ENCODE results near the gene NFASC. TPM values are rescaled to one million over a fixed set of nuclear protein-coding genes. Genes with fewer than 3 reads are reported as not detected.

NFASC gene
- polyA plus RNA-seq, 4 donors, result 12.1 to 40.5 (median 16.4) TPM

DNA sequence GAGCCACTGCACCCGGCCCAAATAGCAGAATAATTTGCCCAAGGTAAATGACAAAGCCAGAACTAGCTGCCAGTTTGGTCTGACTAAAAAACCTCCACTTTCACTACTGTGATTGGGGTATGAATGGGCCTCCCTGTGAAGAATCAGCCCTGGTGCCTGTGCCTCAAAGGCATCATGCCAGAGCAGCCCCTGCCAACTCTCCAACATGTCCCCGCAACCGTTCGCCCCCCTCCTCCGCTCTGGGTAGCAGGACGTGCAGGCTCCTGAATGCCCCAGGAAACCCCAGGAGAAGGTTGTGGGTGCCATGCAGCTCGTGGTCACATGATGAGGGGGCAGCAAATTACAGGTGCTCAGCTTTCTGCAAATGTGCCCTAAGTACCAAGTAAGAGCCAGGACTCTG lies 157.7 kb downstream of the NFASC start:
- DNase-seq (ENCODE audit: low read depth in 4 of 4, low spot score in 2 of 4), result no peak

DNA sequence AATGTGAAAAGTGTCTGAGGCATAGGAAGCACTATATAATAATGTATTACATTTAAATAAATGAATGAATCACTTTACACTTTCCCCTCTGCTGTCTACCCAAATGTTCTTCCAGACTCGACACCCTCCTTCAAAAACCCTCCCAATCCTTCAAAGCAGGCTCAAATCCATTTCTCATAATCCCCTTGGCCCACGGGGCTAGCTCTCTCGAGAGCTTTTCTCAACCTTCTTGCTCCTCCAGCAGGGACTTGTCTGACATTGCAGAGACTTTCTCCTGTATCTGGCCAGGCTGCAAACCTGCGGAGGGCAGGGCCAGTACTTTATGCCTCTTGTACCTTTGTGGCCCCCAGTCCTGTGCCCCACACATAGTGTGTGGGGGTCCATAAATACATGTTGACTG lies 158.3 kb downstream of the NFASC start:
- no peak for DNase-seq (ENCODE audit: low read depth in 4 of 4, low spot score in 2 of 4)

DNA sequence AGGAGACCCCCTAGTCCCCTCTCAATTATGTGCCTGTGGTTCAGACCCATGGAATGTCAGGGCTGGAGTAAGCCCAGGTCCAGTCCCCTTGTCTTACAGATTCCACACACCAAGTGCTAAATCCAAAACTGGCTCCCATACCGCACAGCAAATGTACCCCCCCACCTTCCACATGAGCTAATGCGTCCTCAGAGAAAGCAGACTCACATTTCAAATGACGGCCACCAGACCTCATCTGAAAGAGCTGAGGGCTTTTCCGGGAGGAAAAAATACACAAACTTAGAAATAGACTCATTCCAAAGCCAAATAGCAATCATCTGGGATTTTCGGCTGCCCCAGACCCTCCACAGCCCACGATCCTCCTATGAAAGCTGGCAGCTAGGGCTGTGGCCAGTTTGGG lies 159.6 kb downstream of the NFASC start:
- no peak for DNase-seq (ENCODE audit: low read depth in 4 of 4, low spot score in 2 of 4)

DNA sequence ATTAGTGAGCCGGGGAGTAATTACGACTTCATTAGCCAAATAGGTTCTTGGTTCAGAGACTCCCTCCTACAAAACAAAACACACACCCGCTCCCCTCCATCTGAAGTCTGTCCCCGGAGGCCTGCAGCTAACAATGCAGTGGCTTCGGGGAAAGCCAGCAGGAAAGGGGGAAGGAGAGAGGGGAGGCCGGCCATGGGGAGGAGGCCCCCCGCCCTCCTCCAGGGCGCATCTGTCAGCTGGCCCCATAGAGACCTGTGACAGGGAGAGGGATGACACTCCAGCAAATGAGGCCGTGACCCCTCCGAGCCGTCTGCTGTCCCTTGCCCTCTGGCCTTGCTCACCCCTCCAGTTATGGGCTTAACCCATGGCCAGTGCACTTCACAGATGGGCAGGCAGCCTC lies 160.2 kb downstream of the NFASC start:
- no peak for DNase-seq (ENCODE audit: low read depth in 4 of 4, low spot score in 2 of 4)

DNA sequence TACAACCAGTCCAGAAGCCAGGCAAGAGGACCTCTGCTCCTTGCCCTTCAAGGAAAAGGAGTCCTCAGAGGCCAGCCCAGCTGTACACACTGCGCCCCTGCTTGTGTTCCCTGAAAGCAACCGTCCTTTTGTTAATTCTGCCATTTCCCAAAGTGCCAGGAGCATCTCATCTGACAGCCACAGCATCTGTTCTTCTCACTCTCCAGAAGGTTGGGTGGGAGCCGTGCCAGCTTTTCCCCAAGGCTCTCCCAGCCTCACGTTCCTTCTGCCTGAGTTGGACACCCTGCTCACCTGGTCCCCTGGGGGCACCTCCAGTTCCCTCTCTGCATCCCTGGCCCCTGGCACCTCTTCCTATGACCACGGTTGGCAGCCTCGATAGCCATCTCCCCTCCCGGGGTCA lies 161.8 kb downstream of the NFASC start:
- DNase-seq (ENCODE audit: low read depth in 4 of 4, low spot score in 2 of 4), result no peak

DNA sequence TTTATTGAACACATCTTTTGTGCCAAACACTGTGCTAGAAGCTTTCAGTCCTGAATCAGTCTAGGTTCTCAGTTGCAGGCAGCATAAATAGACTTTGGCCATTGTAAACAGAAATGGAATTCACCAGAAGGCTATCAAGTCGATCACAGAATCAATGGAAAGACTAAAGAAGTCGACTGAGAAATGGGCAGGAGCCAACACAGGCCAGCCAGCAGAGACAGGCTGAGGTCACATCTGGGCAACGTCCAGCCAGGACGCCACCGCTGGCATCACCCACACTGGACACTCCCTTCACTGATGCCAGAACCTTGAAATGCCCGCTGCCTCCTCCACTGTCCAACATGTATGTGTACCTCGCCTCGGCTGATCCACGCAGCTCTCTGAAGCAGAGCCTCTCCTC lies 166.9 kb downstream of the NFASC start:
- DNase-seq (ENCODE audit: low read depth in 4 of 4, low spot score in 2 of 4), result no peak

DNA sequence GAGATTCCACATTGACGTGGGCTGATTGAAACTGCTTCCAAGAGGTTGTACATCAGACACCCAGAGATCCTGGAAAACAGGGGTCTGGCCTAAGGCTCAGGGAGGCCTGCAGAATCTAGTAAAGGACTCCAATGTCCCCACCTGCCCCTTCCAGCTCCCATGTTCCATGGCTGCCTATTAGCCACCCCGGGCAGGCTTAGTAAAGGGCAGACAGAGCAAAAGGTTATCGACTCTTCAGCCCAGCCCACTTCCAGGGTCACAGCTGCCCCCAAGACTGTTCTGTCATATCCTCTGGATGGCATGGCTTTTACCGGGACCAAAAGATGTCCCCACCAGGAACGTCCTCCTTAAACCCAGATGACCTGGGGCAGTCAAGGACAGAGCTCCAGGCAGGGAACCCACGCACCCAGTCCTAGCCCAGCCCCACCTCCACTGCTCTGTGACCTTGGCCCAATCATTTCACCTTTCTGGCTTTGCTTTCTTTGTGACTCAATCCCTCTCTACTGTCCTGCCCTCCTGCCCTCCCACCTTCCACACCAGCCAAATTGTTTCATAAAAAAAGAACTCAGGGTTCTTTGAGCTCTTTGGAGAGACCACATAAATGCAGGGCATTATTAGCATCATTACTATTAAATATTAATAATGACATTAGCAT lies 167.6 kb downstream of the NFASC start:
- no peak for DNase-seq (ENCODE audit: low read depth in 4 of 4, low spot score in 2 of 4)

DNA sequence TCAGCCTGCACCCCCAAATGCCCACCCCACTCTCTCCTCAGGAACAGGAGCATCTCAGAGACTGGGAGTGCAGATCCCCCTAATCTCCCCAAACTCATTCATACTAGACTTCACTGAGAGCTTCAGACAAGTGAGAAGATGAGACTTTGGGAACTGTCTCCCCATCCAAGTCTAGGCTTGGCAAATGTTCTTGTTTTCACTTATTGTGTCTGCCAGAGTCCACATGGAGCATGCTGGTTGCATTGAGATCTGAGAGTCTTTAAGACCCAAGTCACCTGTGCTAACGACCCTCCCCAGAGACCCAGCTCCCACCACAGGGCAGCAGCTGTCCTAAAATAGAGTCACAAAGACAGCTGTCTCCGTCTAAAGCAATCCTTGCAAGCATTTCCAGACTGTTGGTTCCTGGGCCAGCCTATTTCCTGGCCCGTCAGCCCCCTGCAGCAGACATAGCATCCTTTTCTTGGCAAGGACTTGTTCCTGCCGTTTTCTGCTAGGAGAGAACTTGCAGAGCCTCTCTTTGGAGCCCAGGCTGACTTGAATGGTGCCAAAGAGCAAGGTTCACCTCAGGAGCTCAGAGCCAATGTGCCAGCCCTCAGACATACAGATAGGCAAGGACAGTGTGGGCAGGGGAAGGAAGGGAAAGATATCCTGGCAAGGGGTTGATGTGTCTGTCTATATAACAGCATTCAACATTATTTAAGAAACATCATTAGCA lies 170.5 kb downstream of the NFASC start:
- DNase-seq (ENCODE audit: low read depth in 4 of 4, low spot score in 2 of 4), result no peak

DNA sequence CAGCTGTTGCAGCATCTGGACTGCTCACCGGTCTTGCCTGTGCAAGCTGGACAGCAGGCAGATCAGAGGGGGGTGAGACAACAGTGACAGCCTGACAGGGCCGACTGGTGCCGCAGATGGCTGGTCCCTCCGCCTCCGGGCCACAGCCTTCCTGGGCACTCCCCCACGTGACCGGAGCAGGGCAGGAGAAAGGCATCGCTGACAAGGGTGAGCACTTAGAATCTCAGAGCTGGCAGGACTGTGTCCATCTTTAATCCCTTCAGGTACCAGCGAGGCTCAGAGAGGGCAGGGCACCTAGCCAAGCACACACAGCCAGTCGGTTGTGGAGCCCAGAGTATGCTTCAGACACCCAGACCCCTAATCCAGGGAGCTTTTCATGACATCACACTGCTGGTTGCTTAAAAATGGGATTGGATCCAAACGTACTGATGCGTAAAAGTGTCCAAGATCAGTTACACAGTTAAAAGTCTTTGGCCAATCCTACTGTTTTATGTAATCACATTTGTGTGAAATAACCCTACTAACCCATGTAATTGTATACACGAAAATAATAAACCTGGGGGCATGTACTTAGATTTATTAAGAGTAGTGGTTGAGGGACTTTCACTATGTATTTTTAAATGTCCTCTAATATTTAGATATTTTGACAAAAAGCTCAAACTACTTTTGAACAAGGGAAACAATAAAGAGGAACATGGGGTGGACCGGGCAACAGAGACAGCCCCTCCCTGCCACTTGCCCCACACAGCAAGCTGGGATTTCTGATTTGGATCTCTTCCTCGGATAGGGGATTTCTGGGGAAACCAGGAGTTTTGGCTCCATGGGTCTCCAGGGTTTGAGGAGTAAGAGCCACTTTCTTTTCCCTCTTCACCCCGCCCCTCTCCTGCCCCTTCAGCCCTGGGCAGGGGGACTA lies 171.6 kb downstream of the NFASC start:
- no peak for DNase-seq (ENCODE audit: low read depth in 4 of 4, low spot score in 2 of 4)

DNA sequence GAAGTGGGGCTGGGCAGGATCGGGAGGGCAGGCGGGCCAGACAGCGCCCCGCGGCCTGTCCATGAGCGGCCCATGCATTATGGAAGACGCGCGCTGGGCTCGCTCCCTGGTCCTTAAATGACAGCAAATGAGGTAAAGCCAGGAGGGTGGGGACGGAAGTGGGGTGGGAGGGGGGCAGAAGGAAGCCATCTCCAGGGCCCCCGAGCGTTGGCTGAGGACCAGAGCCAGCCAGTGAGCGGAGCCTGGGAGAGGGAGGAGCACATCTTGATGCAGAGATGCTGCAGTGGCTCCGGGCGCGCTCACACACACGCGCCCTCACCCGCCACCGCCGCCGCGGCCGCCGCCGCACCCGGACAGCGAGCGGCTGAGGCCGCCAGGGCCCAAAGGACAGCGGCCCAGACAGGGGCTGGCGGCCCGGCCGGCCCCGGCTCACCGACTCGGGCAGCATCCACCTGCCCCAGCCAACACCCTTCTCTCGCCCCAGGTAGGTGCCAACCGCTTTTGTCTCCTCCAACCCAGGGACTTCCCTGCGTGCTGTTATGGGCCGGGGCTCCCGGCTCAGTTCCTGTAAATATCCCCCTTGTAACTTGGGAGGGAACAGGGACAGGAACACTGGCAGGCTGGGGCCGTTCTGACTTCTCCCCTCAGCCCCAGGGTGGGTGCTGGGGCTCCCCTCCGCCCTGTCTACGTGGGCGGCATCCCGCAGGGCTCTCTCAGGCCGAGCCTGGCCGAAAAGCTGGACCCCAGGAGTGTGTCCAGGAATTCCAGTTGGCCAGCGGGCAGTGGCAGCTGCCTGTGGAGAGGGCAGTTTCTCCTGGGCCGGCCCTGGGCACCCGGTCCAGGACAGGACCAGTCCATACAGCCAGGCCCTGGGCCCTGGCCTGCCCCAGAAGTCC lies 172.5 kb downstream of the NFASC start, which contains the start of gene CNTN2:
Gene CNTN2, plus strand, starts transcription at position 302 of the 896 bp plus-strand sequence. CDS start 9,974 bp downstream, outside the sequence.
- no peak for DNase-seq (ENCODE audit: low read depth in 4 of 4, low spot score in 2 of 4)

DNA sequence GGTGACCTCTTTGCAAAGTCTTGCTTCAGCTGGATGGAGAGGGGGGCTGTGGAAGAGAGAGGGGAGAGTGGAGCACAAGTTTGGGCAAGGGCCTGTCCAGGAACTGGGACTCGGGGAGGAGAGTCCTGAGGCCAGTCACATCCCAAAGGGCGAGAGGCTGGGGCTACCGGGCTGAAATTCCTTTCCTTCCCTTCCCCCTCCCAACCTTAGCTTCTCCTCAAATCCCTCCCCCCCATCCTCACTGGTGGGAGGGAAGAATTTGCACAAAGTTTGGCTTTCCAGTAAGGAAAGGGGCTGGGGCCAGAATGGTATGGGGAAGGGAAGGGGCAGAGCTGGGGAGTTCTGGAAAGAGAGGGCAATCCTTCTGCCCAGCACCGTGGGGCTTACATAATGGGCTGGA lies 173.2 kb downstream of the NFASC start:
- DNase-seq (ENCODE audit: low read depth in 4 of 4, low spot score in 2 of 4), result no peak

DNA sequence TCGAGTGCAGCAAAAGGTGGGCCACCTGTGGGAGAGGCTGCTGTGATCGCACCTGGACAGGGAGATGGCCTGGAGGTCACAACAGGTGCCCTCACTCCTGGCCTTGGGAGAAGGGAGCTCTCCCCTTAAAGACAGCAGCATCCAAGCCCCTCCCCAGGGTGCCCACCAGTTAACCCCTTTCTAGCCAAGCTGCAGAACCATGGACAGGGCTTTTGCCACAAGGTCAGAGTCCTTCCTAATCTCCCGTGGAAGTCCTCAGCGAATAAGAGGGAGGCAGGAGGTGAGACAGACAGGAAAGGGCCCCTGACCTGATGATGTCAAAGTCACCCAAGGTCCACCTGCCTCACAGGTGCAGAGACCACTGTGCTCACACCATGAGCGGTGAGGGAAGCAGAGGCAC lies 174.1 kb downstream of the NFASC start:
- DNase-seq (ENCODE audit: low read depth in 4 of 4, low spot score in 2 of 4), result no peak

DNA sequence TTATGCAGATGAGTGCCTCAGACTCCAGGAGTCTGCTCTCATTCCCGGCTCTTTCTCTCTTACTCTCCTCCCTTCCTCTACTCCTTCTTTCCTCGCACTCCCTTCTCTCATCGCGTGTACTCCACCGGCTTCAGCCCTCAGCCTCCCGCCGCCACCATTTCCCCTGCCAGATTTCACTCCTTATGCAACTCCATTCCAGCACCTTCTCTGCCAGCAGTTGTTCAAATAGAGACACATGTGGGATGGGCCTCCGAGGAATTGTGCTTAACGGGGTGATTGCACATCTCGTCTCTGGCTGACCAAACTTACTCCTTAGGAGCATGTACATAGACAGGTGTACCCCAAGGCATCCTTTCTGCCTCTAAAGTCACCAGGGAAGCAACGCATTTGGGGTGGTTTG lies 174.5 kb downstream of the NFASC start:
- no peak for DNase-seq (ENCODE audit: low read depth in 4 of 4, low spot score in 2 of 4)

DNA sequence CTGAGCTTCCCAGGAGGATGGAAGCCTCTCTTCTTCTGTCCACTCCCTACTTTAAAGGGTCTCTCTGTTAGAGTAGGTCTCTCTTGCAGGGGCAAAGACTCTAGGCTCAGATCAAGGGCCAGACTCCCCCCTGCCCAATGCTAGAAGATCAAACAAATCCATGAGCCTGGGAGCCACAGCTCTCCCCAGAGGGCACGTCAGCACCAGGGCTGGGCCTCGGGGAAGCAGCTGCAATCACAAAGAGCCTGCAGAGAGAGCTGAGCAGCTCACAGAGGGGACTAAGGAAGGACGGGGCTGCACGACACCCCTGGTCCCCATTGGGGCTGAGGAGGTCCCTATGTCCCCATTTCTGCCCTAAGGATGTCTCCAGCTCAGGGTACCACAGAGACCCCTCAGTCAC lies 176.2 kb downstream of the NFASC start:
- no peak for DNase-seq (ENCODE audit: low read depth in 4 of 4, low spot score in 2 of 4)

DNA sequence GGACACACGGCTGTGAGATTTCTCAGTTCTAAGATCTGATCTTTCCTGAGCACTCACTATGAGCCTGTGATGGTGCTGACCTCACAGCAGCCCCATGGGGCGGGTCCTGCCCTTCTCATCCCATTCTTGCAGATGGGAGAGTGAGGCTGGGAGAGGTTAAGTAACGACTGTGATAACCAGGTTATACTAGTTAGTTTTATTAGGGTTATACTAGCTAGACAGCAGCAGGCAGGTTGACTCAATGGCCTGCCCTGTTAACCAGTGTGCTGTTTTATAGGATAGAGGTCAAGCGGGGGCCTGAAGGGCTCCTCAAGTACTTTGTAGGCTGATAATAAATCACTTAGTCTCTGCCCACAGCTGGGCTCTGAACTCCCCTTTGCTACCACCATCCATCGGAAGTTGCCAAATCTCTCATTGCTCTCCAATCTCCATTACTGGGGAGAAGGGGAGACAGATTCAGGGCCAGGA lies 177.1 kb downstream of the NFASC start:
- no peak for DNase-seq (ENCODE audit: low read depth in 4 of 4, low spot score in 2 of 4)

DNA sequence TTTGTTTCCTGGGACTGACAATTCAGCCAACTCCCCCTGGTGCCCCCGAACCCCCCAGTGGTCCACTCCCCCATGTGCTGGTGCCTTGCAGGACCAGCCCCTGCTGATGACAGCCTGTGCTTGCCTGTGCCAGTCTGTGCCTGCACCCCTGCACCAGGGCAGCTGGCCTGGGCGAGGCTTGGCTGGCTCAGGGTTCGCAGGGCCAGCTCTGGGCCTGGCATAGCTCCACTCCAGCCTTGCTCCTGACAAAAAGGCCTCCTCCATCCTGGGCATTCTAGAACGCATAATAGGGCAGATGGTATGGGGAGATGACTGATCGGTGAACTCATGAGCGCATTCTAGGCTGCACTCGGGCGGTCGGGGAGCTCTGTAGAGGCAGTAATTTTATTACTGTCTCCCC lies 177.7 kb downstream of the NFASC start:
- DNase-seq (ENCODE audit: low read depth in 4 of 4, low spot score in 2 of 4), result no peak

DNA sequence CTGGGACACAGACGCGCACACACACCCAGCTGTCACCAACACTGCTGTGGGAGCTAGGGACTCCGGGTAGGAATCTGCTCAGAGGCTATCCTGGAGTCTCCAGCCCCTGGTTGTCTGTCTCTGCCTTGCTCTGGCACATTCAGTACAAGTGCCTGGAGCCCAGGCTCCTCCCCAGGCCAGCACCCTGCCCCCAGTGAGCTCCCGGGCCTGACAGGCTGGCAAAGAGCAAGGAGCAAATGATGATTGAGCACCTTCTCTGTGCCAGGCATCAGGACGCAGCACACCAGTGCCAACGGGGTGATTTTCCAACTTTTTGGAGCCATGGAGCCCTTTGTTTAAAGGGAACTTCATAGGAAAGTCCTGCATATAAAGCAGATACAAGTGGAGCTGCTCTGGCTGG lies 178.8 kb downstream of the NFASC start:
- no peak for DNase-seq (ENCODE audit: low read depth in 4 of 4, low spot score in 2 of 4)

DNA sequence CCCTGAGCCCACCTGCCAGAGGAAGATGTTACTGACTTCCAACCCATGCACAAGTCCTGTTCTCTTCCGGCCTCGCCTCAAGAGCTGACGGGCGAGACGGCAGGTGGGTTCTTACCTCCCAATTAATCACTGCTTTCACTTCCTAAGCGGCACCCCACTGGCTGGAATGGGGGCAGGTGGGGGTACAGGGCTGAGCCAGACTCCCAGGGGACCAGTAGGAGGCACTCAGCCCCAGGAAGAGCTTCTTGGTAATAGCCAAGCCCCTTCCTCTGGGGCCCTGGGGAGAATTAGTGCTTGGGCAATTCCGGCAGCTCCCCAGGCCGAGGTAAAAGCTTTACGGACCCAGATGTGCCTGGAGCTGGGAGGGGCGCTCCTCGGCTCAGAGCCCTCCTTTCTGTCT lies 182.0 kb downstream of the NFASC start:
- no peak for DNase-seq (ENCODE audit: low read depth in 4 of 4, low spot score in 2 of 4)

DNA sequence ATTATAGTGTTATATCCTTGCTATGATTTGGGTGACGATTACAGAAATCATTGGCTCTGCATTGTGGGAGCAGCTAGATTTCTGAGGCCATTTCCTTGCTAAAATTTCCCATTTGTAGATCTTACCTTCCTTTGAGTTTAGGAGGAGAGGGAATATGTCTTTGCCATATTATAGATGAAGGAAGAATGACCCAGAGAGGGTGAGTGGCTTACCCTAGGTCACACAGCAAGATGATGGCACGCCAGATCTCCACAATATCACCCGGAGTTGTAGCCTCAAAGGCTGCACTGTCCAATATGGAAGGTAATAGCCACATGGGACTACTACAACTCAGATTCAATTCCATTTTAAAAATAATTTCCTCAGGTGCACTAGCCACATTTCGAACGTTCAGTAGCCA lies 182.6 kb downstream of the NFASC start:
- no peak for DNase-seq (ENCODE audit: low read depth in 4 of 4, low spot score in 2 of 4)

DNA sequence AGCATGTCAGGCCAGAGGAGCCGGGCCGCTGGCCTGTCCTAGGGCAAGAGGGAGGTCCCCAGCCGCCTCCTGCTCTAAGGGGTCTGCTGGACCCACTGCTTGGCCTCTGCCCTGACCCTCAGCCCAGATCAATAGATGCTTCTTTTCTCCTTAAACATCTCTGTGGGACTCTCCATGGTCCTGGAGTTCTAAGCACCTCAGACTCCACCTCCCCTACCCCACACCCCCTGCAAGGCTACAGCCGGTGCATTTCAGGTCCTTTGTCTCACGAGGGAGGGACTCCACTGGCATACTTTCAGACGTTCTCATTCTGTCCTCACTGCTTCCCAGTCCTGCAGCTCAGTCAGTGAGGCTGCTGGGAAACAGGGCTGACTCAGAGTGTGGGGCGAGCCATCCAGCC lies 183.4 kb downstream of the NFASC start:
- DNase-seq (ENCODE audit: low read depth in 4 of 4, low spot score in 2 of 4), result no peak
